ENCODE measurements around the gene TWIST2.

GRCh38 chr2:238813109-238813508, 34.8 kb upstream of the TWIST2 start:
- TF ChIP-seq POLR2A (IDR thresholded peaks at IDR 0.05) (no peak), CTCF (IDR thresholded peaks at IDR 0.05) (no peak)

Measured in tibial nerve (tissue), 3 donors.